SKM-1 (cell line): ENCODE measurements around the gene NDUFV1.
"Not testable (repeated sequence)": the region's sequence is repeated elsewhere in the genome, so short reads cannot be mapped to it uniquely, and the experiment has no call there.

ENCODE experiments used
- DNase-seq: peaks from one replicate; lab custom pipeline; 2025; ENCODE audit not compliant: unreplicated experiment; lab: John Stamatoyannopoulos, UW

NDUFV1 gene

GRCh38 chr11:67652965-67653845 lies 46.5 kb downstream of the NDUFV1 start:
- DNase-seq, result no peak

DNA sequence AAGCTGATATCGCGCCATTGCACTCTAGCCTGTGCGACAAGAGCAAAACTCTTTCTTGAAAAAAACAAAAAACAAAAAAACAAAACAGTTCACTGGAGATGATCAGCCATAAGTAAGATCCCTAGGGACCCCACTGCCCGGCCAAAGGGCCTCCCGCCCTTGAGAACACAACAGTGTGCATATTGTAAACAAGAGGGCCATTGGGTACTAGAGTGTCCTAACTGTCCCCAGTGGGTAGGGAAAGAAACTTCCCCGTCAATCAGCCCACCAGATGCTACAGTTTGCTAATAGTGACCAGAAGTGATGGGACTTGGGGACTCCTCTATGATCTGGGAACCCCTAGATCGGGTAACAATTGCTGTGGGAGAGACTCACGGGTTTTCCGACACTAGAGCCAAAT lies 47.5 kb downstream of the NDUFV1 start:
- no peak for DNase-seq

GRCh38 chr11:67656278-67656922 lies 49.7 kb downstream of the NDUFV1 start:
- DNase-seq, result peak; percentile 30

DNA sequence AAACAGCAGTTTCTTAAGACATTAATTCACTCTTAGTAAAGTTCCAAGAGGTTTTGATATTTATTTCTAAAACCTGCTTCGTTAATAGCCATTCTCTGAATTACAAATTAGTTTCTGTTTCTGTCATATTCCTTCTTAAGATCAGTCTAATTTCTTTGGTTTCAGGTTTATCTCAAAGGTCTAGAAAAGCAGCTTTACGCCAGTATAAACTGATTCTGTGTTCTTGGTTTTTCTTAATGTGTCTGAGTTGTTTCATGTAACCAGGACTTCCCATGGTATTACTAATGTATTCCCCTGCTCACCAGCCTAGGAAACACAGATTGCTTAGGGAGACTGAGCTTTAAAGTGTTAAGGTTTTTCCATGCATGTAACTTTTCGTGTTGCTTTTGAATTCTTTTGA lies 50.6 kb downstream of the NDUFV1 start:
- no peak for DNase-seq

DNA sequence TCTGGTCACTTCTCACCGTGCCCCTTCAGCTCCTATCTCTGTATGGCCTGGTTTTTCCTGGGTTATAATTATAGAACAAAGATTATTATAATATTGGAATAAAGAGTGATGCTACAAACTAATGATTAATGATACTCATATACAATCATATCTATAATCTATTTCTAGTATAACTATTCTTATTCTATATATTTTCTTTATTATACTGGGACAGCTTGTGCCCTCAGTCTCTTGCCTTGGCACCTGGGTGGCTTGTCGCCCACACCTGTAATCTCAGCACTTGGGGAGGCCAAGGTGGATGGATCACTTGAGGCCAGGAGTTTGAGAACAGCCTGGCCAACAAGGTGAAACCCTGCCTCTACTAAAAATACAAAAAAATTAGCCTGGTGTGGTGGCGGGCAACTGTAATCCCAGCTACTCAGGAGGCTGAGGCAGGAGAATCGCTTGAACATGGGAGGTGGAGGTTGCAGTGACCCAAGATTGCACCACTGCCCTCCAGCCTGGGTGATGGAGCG lies 53.0 kb downstream of the NDUFV1 start:
- DNase-seq, result not testable (repeated sequence)

GRCh38 chr11:67660752-67661151 lies 54.0 kb downstream of the NDUFV1 start:
- DNase-seq, result not testable (repeated sequence)
